Fibroblast of skin of right biceps (primary cell): Measurements from ENCODE around the gene GSTA2.

Experiments
- DNase-seq: peaks from one replicate; pipeline ENCODE4 v3.0.0-alpha.2; 2013

Gene GSTA2

DNA sequence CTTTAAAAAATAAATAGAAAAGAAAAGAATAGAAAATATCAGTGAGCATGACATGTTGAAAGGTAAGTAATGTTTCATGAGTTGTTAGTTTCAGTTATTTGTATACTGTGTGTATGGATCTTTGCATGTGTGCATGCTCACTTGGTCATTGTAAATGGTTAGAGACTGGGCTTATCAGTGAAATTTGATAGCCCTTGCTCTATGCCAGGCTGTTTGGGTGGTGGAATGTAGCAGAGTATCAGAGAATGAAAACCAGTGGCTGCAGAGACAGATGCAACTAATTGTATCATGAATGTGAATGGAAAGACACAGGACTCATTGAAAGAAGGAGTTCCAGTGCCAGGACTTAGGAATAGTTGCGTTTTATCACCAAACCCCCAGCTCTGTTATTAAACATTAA lies 4.2 kb downstream of the GSTA2 start:
- DNase-seq = no peak

DNA sequence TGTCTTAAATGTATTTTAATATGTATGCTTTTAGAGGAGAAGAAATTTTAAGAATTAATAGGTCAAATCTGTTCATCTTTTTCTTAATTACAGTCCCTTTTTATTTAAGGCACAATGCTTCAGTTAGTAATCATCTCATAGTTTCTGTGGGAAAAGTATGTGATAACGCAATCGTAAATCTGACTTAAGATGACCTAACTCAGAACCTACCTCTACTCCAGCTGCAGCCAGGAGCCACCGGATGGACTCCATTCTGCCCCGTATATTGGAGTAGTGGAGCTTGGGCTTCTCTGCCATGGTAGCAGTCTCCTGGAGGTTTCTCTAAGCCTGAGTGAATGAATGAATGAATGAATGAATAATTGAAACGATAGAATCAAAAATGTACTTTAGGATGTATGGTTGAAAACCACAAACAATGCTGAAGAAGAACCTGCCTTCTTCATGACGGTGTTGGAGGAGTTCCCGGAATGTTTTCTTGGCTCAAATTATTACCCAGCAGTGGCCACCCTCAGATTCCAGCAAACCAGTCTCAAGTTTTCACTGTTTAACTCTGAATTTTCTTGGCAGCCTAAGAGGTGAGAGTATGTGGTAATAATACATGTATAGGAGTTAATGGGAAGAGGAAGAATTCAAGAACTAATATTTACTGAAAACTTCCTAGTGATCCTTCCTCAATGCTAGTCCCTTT lies 5.5 kb downstream of the GSTA2 start:
- DNase-seq = peak; percentile 91

DNA sequence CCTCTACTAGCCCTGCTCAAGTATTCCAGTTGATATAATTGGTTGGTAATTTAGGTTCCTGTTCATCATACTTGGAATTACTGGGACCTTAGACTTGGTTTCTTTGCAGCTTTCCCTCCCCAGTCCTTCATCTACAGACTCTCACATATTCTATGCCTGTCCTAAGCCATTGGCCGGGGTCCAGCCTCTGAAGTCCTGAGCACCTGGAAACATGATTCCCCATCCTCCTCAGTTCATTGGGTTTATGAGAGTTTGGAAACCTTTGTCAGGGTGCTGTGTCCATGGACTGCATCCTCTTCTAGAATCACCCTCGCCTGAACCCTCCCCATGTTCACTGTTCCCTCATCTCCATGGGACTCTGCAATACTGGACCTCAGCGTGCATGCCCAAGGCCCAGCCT lies 8.8 kb downstream of the GSTA2 start:
- no peak for DNase-seq

DNA sequence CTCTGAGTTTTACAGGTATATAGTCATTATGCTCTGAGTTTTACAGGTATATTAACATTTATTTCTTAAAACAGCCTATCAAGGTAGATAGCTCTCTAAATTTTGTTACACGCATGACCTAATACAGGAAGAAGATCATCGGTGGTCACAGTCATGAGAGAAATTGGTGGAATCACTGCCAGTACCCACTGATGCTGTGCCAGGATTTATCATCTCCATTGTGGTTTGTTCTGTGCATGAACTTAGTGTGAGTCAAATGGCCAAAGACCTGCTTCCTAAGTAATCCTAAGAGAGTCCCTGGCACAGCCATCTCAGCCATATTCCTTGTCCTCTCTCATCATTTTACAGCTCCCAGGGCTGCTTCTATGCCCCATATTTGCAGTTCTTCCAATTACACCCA lies 10.1 kb downstream of the GSTA2 start:
- DNase-seq = peak; percentile 32

DNA sequence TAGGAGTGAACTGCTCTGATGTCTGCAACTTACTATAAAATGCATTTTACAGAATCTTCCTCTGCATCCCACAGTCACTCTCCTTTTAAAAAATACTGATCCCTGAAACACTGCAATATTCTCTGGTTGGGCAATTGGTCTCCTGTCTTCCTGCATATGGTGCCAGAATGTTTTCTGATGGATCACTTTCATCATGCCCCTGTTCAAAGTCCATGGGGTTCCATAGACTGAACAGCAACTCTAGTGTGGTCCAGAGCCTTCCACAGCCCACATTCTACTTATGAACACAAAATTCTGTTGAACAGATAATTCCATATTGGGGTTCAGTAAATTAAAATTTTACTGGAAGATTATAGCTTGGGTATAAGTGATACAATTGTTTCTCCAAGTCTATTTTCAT lies 11.0 kb downstream of the GSTA2 start:
- DNase-seq = no peak

DNA sequence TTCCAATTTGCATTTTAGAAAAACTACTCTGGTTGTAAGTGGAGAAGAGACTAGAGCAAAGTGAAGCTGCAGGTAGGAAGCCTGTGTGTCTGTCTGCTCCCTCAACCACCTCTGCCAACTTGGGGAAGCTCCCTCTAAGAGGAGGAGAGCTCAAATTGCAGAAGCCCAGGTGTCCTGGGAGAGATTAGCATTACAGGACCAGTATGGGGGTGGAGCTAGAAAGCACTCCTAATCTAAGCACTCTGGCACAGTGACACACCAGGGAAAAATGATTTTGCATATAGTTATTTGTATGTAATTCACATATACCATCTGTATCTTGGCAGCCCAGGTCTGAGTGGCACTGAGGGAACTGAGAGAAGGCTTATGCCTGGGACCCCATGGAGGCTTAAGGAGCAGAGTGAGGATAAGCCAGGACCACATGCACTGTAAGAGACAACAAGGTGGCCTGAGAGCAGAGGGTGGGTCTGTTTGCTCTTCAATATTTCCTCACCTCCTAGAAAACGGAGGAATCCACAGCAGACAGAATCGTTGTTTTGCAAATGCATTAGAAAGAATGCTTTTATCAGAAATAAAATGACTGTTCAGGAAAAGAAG lies 13.6 kb downstream of the GSTA2 start:
- DNase-seq = no peak

DNA sequence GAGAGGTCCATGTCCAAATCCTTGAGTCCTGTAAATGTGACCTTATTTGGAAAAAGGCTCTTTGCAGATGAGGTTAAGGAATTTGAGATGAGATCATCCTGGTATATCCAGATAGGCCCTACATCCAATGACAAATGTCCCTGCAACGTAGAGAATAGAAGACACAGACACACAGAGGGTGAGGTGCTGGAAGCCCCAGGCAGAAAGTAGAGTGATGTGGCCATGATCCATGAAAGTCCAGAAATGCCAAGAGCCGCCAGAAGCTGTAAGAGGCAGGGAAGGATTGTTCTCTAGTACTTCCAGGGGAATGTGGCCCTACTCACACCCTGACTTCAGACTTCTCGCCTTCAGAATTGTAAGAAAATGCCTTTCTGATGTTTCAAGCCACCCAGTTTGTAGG lies 16.0 kb downstream of the GSTA2 start:
- DNase-seq = peak; percentile 94

DNA sequence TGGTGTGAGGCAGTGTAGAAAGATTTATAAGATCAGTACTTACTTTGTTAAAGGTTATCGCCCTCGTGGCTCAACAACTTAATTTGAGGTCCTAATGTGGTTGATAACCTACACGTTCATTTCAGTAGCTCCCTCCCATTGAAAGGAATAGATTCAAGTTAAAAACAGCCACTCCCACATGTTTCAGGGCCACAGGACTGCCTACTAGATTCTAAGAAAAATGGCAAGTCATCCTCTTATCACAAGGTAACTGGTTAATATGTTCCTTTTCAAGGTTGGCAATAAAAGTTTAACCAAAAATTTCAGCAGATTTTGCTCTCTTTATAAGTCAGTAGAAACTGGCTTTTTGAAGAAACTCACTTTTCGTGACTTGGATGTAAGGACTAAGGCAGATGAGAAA lies 17.1 kb downstream of the GSTA2 start:
- no peak for DNase-seq

DNA sequence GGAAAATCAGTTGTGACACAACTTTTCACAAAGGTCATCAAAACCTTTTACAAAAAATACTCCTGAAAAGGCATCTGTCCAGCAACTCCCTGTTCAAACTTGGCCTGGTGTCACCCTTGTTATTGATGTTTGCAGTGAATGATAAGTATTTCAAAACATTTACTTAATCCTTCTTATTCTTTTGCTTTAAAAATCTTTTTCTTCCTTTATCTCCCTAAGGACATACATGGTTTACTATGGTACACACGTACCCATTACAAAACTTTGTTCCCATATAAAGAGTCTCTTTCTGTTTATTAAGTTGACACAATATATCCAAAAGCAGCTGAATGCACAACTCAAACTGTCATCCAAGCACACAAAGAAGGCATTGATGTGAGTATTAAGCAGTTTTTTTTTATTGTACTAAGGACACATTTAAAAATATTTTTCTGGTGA lies 17.5 kb downstream of the GSTA2 start:
- no peak for DNase-seq

DNA sequence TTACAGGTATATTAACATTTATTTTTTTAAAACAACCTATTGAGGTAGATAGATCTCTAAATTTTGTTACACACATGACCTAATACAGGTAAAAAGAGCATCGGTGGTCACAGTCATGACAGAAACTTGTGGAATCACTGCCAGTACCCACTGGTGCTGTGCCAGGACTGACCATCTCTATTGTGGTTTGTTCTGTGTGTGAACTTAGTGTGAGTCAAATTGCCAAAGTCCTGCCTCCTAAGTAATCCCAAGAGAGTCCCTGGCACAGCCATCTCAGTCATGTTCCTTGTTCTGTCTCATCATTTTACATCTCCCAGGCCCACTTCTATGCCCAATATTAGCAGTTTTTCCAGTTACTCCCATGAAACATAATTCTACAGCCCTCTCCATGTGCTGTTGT lies 21.4 kb downstream of the GSTA2 start:
- DNase-seq = no peak

DNA sequence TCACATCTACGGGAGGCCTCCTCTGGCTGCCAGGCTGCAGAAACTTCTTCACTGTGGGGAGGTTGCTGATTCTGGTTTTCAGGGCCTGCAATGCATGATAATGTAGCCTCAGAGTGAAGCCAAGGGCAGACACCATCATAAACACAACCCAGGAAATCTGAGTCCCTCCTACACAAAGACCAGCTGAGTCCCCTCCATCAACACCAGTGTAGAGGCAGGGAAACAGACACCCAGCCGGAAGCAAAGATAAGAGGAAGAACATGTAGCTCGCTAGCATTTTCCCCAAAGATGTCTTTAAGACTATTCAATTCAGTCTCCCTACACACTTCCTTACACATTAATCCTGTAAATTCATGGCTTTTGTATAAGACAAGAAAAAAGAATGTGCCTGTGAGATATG lies 23.6 kb downstream of the GSTA2 start:
- no peak for DNase-seq

DNA sequence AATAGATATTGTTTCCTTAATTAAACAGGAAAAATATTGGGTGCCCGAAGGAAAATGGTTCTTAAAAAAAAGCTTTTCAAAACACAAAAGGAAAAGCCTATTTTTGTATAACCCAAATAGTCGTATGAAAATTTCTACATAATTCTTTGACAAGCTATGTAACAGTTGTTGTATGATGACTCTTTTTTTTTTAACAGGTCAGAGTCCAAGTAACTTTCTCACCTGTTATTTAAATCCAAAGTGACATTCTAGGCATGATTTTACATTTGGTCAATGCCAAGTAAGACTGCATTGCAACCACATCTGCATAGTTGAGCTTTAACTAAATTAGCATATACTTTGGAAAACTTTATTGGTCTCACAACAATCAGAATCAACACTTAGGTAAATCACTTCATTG lies 24.1 kb downstream of the GSTA2 start:
- DNase-seq = no peak

DNA sequence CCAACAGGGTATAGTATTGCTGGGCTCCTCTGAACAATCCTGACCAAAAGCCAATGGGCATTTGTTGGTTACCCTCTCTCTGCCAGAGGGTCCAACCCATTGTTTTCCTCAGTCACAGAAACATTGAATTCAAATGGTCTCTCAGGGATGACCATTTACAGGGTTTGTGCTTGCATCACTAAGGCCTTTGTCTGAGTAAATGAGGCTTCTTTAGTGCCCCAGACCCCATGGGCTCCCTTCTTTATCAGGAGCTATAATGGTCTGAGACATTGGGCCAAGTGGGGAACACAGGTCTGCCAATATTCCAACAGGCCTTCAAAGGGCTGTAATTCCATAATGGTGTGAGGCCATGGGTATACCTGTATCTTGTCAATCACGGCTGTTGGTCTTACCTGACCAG lies 27.1 kb downstream of the GSTA2 start:
- no peak for DNase-seq

DNA sequence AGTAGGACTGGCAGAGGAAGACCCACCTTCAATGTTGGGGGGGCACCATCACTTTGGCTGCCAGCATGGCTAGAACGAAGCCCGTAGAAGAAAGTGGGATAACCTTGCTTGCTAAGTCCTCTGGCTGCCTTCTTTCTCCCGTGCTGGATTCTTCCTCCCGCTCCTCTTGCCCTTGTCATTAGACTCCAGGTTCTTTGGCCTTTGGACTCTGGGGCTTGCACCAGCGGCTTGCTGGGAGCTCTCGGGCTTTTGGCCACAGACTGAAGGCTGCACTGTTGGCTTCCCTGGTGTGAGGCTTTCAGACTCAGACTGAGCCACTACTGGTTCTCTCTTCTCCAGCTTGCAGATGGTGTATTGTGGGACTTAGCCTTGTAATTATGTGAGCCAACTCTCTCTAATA lies 28.2 kb downstream of the GSTA2 start:
- no peak for DNase-seq

DNA sequence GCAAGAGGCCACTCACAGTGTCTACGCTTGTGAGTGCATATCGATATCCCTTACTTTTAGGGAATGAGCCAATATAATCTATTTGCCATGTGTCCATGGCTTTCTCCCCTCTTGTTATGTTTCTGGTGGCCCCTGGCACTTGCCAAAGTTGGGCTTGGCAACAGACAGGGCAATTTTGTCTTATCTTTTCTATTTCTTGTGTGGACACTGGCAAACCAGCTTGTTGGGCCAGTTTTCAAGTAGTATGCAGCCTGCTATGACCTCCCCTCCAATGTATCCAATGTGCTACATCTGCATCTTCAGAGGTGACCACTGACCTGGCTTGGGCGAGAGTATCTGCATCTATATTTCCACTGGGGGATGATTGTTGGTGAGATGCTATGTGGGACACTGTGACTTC lies 29.2 kb downstream of the GSTA2 start:
- DNase-seq = no peak

DNA sequence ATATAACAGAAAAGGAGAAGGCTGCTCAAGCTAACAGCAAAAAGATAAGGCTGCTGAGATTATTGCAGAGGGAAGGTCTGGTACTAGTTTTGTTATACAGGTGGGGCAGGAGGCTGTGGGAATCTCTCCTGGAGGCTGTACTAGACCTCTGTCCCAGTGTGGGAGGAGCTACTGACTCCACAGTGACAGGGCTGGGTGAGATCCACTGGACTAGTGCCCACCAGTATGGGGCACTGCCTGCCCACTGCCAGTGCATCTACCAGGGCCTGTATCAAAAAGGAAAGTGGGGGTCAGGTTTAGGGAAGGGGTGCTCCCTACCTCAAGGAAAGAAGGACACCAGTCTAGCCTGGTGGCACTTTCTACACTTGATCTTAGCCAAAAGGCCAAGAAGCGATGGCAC lies 30.1 kb downstream of the GSTA2 start:
- no peak for DNase-seq

DNA sequence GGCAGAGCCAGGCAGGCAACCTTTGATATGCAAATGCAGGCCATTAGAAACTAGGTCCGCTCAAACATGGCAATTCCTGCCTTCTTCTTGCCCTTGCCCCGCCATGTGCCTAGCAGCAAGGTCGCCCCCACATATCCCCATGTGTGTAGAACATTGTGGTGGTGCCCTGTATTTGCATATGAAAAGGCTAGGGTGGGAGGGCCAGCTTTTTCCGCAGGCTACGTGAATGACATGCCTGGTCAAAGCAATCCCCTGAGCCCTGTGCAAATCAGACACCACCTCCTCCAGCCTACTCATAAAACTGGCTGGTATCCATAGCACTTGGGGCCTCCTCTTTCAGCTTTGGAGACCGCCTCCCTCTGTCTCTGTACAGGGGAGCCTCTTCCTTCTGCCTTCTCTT lies 31.6 kb downstream of the GSTA2 start:
- no peak for DNase-seq

DNA sequence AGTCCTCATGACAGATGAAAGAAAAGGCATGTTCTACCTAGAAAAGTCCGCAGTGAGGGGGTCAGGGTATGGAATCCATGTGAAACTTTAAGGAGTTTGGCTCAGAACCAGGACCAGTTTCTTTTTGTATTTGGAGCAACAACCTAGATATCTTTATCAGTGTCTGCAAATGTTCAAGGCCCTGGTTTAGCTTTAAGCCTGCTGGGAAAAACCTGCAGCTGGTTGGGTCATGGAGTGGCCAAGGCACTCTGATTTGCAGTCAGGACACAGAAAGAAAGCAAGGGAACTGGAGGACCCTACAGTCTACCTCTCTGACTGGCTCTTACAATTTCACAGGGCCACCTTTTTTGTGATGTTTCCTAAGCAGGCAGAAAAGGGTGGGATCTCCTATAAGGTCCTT lies 33.7 kb downstream of the GSTA2 start:
- no peak for DNase-seq

DNA sequence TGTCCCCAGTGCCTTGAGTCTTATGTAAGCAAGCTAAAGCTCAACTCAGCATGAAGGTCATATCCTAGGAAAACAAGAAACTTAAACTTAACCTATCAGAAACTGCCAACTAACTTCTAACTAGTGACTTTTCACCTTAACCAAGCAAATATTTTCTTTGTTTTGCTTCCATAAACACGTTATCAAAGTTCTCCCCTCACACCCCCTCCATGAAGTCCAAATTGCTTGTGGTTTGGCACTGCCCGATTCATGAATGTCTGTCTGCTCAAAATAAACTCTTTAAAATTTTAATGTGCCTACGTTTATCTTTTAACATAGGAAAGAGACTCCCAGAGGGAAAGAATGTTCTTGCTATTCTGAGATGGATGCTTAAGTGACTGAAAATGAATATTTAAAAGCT lies 34.9 kb downstream of the GSTA2 start:
- no peak for DNase-seq

DNA sequence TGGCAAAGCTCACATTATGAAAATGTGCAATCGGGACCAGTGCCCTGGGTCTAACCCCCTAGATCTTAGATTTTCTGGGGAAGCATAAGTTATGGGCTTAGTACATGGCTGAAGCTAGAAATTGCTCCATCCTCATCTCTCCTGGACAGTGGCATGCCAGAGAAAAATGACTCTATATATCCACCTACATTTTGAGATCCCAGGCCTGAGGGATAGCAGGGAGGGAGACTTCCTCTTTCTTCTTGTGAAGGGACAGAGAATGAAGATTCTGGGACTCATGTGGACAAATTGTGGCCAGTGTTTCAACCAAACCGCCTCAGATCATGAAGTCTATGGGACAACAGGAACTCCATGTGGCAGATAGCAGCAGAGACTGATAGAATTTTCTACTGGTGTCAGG lies 35.4 kb downstream of the GSTA2 start:
- no peak for DNase-seq

DNA sequence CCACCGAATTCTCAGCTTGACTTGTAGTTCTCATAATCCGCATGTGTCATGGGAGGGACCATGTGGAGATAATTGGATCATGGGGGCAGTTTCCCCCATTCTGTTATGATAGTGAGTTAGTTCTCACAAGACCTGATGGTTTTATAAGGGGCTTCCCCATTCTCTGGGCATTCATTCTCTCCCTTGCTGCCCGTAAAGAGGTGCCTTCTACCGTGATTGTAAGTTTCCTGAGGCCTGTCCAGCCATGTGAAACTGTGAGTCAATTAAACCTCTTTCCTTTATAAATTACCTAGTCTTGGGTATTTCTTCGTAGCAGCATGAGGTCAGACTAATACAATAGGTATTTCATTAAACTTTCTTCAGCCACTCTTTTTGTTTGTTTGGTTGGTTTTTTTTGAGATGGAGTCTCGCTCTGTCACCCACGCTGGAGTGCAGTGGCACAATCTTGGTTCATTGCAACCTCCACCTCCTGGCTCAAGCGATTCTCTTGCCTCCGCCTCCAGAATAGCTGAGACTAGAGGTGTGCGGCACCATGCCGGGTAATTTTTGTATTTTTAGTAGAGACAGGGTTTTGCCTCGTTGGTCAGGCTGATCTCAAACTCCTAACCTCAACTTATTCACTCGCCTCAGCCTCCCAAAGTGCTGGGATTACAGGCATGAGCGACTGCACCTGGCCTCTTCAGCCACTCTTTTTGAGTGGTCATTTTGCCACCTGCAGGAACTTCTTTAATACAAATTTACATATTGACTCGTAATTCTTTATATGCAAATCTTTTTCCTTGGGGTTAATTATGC lies 36.3 kb downstream of the GSTA2 start:
- DNase-seq = no peak

DNA sequence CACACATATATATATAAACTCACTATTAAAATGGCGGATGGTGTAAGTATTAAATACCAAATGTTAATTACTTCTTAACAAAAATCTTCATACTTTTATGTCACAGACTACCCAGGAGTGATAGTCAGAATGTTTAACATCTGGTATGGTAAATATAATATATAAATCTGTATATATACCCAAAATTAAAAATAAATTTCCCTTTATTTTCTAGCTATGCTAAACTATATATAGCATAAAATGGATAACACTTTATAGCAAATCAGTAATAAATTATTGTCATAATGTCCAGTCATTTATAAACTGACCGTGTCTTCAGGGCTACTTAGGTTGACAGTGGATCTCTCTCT lies 37.1 kb downstream of the GSTA2 start:
- no peak for DNase-seq

DNA sequence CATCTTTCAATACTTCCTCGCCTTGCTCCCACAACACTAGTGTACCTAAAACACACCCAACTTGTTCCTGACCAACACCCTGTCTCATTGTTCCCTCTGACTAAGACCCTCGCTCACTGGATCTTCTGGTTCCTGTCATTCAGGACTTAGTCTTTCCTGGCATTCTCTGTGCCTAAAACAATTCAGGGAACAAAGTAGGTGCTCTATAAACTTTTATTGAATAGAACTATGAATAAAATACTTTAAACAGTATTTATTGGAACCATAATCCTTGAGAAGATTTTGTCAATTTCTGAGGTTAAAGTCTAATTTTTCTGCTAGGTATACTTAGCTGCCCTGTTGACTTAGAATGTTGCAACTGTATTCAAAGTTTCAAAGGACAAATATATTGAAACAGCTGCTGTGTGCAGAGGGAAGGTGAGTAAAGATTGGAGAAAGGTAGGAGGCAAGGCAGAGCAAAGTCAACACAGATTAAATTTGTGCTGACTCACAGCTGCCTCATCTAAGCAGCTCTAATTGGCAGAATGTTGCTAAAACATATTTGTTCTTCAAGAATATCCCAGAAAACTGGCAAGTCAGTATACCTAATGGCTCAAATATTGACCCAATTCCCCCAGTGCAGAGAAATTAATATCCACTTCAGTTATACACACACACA lies 37.6 kb downstream of the GSTA2 start:
- peak; percentile 28 for DNase-seq

DNA sequence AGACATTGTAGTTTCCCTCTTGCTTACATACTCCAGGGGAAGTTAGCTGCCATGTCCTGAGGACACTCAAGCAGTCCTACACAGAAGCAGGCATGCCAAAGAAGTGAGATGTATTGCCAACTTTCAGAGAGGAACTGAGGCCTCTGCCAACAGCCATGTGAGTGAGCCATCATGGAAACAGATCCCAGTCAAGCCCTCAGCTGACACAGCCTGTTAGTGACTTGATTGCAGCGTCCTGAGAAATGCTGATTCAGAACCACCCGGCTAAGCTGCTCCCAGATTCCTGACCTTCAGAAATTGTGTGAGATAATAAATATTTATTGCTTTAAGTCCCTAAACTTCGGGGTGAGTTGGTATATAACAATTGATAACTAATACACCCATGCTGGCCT lies 38.1 kb downstream of the GSTA2 start:
- DNase-seq = no peak
